Measurements from ENCODE around the gene EXOC7.
A peak's percentile ranks its signal among the peaks of the same experiment; 100 is the strongest.
"Not testable (repeated sequence)": the region's sequence is repeated elsewhere in the genome, so short reads cannot be mapped to it uniquely, and the experiment has no call there.

EXOC7 gene

GRCh38 chr17:76065775-76066174 lies 37.8 kb downstream of the EXOC7 start:
- Mint-ChIP-seq H3K9me3 (no peaks in the 10 kb centered on the region), H3K4me3 (no peak overlapping the region), H3K36me3 (ENCODE audit: low read depth) (peaks cover 88% of the 10 kb centered on the region), H3K27ac (no peak overlapping the region), H3K27me3 (no peaks in the 10 kb centered on the region), H3K4me1 (ENCODE audit: low read depth) (peaks cover 9% of the 10 kb centered on the region)
- intact Hi-C loops (cut with micrococcal nuclease), result no loop called here

- intact Hi-C loops (cut with micrococcal nuclease), result no loop called here
Measured at GRCh38 chr17:76063875-76064546, 39.6 kb downstream of the EXOC7 start.

GRCh38 chr17:76058264-76058663 lies 45.3 kb downstream of the EXOC7 start:
- H3K4me3 Mint-ChIP-seq; H3K4me1 Mint-ChIP-seq (ENCODE audit: low read depth); H3K9me3 Mint-ChIP-seq; intact Hi-C loops (cut with micrococcal nuclease); H3K27me3 Mint-ChIP-seq; H3K27ac Mint-ChIP-seq: not testable (repeated sequence)
- H3K36me3 Mint-ChIP-seq (ENCODE audit: low read depth), result peaks cover 100% of the 10 kb centered on the region

More at GRCh38 chr17:76063875-76064546, 39.6 kb downstream of the EXOC7 start:
- Mint-ChIP-seq H3K9me3 (no peaks in the 10 kb centered on the region), H3K27me3 (no peaks in the 10 kb centered on the region), H3K4me3 (no peak overlapping the region), H3K27ac (no peak overlapping the region), H3K4me1 (ENCODE audit: low read depth) (no peaks in the 10 kb centered on the region), H3K36me3 (ENCODE audit: low read depth) (peaks cover 99% of the 10 kb centered on the region)

- H3K27me3 Mint-ChIP-seq, result no peaks in the 10 kb centered on the region
Measured at GRCh38 chr17:76056882-76057281, 46.7 kb downstream of the EXOC7 start.

GRCh38 chr17:76054112-76054476 lies 49.5 kb downstream of the EXOC7 start:
- Mint-ChIP-seq H3K4me3 (no peak overlapping the region), H3K36me3 (ENCODE audit: low read depth) (peaks cover 96% of the 10 kb centered on the region), H3K27ac (no peak overlapping the region), H3K27me3 (no peaks in the 10 kb centered on the region), H3K4me1 (ENCODE audit: low read depth) (peaks cover 27% of the 10 kb centered on the region), H3K9me3 (no peaks in the 10 kb centered on the region)
- intact Hi-C loops (cut with micrococcal nuclease), result no loop called here

More at GRCh38 chr17:76056882-76057281, 46.7 kb downstream of the EXOC7 start:
- peaks cover 10% of the 10 kb centered on the region for H3K4me1 Mint-ChIP-seq (ENCODE audit: low read depth)
- H3K27ac Mint-ChIP-seq, result no peak overlapping the region
- no peak overlapping the region for H3K4me3 Mint-ChIP-seq
- H3K36me3 Mint-ChIP-seq (ENCODE audit: low read depth), result peaks cover 96% of the 10 kb centered on the region
- no peaks in the 10 kb centered on the region for H3K9me3 Mint-ChIP-seq
- intact Hi-C loops (cut with micrococcal nuclease), result no loop called here

GRCh38 chr17:76053246-76054111 lies 50.1 kb downstream of the EXOC7 start:
- H3K4me3 Mint-ChIP-seq, result no peak overlapping the region
- H3K9me3 Mint-ChIP-seq, result no peaks in the 10 kb centered on the region
- H3K4me1 Mint-ChIP-seq (ENCODE audit: low read depth), result peaks cover 33% of the 10 kb centered on the region
- H3K36me3 Mint-ChIP-seq (ENCODE audit: low read depth), result peaks cover 96% of the 10 kb centered on the region
- H3K27ac Mint-ChIP-seq, result no peak overlapping the region
- no peaks in the 10 kb centered on the region for H3K27me3 Mint-ChIP-seq
- intact Hi-C loops (cut with micrococcal nuclease), result no loop called here

GRCh38 chr17:76051561-76051960 lies 52.0 kb downstream of the EXOC7 start:
- Mint-ChIP-seq H3K9me3 (no peaks in the 10 kb centered on the region), H3K27me3 (no peaks in the 10 kb centered on the region), H3K4me3 (no peak overlapping the region), H3K36me3 (ENCODE audit: low read depth) (peaks cover 95% of the 10 kb centered on the region), H3K27ac (peak overlapping the region; percentile 18), H3K4me1 (ENCODE audit: low read depth) (peaks cover 42% of the 10 kb centered on the region)
- intact Hi-C loops (cut with micrococcal nuclease), result no loop called here

- H3K9me3 Mint-ChIP-seq, result no peaks in the 10 kb centered on the region
- H3K36me3 Mint-ChIP-seq (ENCODE audit: low read depth), result peaks cover 95% of the 10 kb centered on the region
- intact Hi-C loops (cut with micrococcal nuclease), result no loop called here
- no peak overlapping the region for H3K27ac Mint-ChIP-seq
- H3K4me1 Mint-ChIP-seq (ENCODE audit: low read depth), result peaks cover 49% of the 10 kb centered on the region
- H3K27me3 Mint-ChIP-seq, result no peaks in the 10 kb centered on the region
- no peak overlapping the region for H3K4me3 Mint-ChIP-seq
Measured at GRCh38 chr17:76050538-76051467, 52.8 kb downstream of the EXOC7 start.

GRCh38 chr17:76049836-76050537 lies 53.6 kb downstream of the EXOC7 start:
- H3K27me3 Mint-ChIP-seq, result no peaks in the 10 kb centered on the region
- H3K9me3 Mint-ChIP-seq, result no peaks in the 10 kb centered on the region
- peaks cover 95% of the 10 kb centered on the region for H3K36me3 Mint-ChIP-seq (ENCODE audit: low read depth)
- no peak overlapping the region for H3K4me3 Mint-ChIP-seq
- H3K4me1 Mint-ChIP-seq (ENCODE audit: low read depth), result peaks cover 49% of the 10 kb centered on the region
- intact Hi-C loops (cut with micrococcal nuclease), result no loop called here
- no peak overlapping the region for H3K27ac Mint-ChIP-seq

- Mint-ChIP-seq H3K27ac (peak overlapping the region; percentile 10), H3K27me3 (no peaks in the 10 kb centered on the region), H3K36me3 (ENCODE audit: low read depth) (peaks cover 95% of the 10 kb centered on the region), H3K4me3 (no peak overlapping the region), H3K4me1 (ENCODE audit: low read depth) (peaks cover 49% of the 10 kb centered on the region), H3K9me3 (no peaks in the 10 kb centered on the region)
- intact Hi-C loops (cut with micrococcal nuclease), result no loop called here
Measured at GRCh38 chr17:76049239-76049638, 54.3 kb downstream of the EXOC7 start.

GRCh38 chr17:76048711-76049110 lies 54.9 kb downstream of the EXOC7 start:
- H3K36me3 Mint-ChIP-seq (ENCODE audit: low read depth), result peaks cover 95% of the 10 kb centered on the region
- H3K27ac Mint-ChIP-seq, result peak overlapping the region; percentile 58
- peaks cover 44% of the 10 kb centered on the region for H3K4me1 Mint-ChIP-seq (ENCODE audit: low read depth)
- intact Hi-C loops (cut with micrococcal nuclease), result no loop called here
- H3K27me3 Mint-ChIP-seq, result no peaks in the 10 kb centered on the region
- H3K4me3 Mint-ChIP-seq, result no peak overlapping the region
- no peaks in the 10 kb centered on the region for H3K9me3 Mint-ChIP-seq

- intact Hi-C loops (cut with micrococcal nuclease), result no loop called here
- no peaks in the 10 kb centered on the region for H3K9me3 Mint-ChIP-seq
- H3K27ac Mint-ChIP-seq, result peak overlapping the region; percentile 58
Measured at GRCh38 chr17:76048025-76048605, 55.5 kb downstream of the EXOC7 start.

GRCh38 chr17:76046064-76046463 lies 57.5 kb downstream of the EXOC7 start:
- intact Hi-C loops (cut with micrococcal nuclease), result no loop called here

More at GRCh38 chr17:76048025-76048605, 55.5 kb downstream of the EXOC7 start:
- Mint-ChIP-seq H3K4me3 (no peak overlapping the region), H3K36me3 (ENCODE audit: low read depth) (peaks cover 95% of the 10 kb centered on the region), H3K27me3 (no peaks in the 10 kb centered on the region), H3K4me1 (ENCODE audit: low read depth) (peaks cover 39% of the 10 kb centered on the region)

More at GRCh38 chr17:76046064-76046463, 57.5 kb downstream of the EXOC7 start:
- H3K36me3 Mint-ChIP-seq (ENCODE audit: low read depth), result peaks cover 99% of the 10 kb centered on the region
- no peaks in the 10 kb centered on the region for H3K27me3 Mint-ChIP-seq
- no peak overlapping the region for H3K4me3 Mint-ChIP-seq
- no peak overlapping the region for H3K27ac Mint-ChIP-seq
- H3K9me3 Mint-ChIP-seq, result no peaks in the 10 kb centered on the region
- H3K4me1 Mint-ChIP-seq (ENCODE audit: low read depth), result peaks cover 39% of the 10 kb centered on the region
